IPS-18c (cell line): ENCODE data around the gene PFN3.

Experiments used
- H3K4me3 ChIP-seq: 2 replicates; pipeline ENCODE4 v1.7.0; 2013; ENCODE audit warnings: low read depth, mild to moderate bottlenecking, low read length, moderate library complexity; ENCODE audit not compliant: insufficient read depth
- H3K9me3 ChIP-seq: one replicate; pipeline ENCODE4 v1.6.1; 2013; ENCODE audit warnings: mild to moderate bottlenecking, low read length, moderate library complexity; ENCODE audit not compliant: control insufficient read depth, insufficient read depth

PFN3 gene

DNA sequence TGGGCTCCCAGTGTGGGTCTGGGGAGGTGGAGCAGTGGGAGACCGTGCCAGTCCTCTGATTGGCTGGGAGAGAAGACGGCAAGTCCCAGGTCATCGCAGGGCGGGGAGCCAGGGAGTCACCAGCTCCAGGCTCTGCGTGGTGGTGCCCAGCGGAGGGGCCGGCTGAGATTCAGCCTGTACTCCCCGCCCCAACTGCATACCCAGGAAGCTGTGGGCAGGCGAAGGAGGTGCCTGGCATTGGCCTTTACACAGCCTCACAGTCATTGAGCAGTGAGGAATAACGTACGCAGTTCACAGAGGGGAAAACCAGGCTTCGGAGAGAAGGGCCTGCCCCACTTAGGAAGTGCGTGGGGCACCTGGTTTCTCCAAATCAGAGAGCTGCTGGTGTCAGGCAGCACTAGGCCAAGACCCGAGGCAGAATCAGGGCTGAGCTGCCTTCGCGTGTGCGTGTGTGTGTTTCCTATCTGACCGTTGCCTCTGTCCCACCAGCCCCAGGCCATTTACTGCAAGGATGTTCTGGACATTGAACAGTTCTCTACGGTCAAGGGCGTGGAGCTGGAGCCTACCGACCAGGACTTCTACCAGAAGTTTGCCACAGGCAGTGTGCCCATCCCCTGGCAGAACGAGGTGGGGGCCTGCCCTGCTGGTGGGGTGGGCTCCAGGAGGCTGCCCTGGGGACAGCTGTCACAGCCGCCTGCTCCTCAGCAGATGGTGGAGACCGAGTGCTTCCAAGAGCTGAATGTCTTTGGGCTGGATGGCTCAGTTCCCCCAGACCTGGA lies 39.9 kb upstream of the PFN3 start:
- Histone ChIP-seq H3K4me3 (no peak overlapping the region), H3K9me3 (no peaks in the 10 kb centered on the region)

DNA sequence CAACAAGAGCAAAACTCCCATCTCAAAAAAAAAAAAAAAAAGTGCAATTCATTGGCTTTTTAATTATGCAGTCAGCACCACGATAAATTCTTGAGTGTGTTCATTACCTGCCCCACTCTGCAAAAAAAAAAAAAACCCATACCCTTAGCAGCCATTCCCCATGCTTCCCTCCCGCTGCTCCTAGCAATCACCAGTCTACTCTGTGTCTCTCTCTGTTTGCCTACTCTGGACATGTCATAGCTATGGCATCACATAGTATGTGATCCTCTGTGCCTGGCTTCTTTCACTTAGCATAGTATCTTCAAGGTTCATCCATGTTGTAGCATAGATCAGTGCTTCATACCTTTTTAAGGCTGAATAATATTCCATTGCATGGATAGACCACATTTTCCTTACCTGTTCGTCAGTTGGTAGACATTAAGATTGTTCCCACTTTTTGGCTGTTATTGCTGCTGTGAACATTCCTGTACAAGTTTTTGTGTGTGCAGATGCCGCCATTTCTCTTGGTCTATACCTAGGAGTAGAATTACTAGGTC lies 39.1 kb upstream of the PFN3 start:
- H3K4me3 ChIP-seq = no peak overlapping the region
- no peaks in the 10 kb centered on the region for H3K9me3 ChIP-seq

DNA sequence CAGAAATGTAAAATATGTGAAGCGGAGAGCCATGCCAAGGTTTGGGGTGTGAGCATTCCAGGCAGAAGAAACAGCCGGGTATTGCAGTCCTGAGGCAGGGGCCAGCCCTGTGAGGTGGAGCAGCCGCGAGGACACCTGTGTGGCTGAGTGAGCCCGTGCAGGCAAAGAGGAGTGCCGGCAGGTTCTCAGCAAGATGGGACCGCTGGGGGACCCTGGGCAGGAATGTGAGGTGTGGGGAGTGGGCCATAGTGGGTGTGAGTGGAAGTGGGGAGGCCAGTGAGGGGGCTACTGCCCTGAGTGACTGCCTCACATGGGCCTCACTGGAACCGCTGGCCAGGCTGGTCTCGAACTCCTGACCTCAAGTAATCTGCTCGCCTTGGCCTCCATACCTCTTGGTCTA lies 38.0 kb upstream of the PFN3 start:
- Histone ChIP-seq H3K4me3 (no peak overlapping the region), H3K9me3 (no peaks in the 10 kb centered on the region)

DNA sequence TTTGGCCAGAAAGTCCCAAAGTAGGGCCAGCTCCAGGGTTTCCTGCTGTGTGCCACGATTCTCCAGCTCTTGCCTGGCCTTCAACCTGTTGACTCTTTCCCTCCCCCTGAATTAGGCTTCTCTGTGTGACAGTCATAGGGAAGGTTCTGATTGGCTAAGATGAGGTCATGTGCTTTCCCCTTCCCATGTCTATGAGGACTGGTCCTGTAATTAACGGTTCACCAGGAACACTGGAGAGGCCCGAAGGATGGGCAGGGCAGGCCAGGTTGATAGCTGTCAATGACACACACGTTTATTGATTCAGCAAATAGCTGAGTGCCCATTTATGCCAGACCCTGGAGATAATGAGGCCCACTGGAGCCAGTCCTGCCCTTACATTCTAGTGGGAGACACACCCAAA lies 37.2 kb upstream of the PFN3 start:
- H3K4me3 ChIP-seq = no peak overlapping the region
- H3K9me3 ChIP-seq = no peaks in the 10 kb centered on the region

DNA sequence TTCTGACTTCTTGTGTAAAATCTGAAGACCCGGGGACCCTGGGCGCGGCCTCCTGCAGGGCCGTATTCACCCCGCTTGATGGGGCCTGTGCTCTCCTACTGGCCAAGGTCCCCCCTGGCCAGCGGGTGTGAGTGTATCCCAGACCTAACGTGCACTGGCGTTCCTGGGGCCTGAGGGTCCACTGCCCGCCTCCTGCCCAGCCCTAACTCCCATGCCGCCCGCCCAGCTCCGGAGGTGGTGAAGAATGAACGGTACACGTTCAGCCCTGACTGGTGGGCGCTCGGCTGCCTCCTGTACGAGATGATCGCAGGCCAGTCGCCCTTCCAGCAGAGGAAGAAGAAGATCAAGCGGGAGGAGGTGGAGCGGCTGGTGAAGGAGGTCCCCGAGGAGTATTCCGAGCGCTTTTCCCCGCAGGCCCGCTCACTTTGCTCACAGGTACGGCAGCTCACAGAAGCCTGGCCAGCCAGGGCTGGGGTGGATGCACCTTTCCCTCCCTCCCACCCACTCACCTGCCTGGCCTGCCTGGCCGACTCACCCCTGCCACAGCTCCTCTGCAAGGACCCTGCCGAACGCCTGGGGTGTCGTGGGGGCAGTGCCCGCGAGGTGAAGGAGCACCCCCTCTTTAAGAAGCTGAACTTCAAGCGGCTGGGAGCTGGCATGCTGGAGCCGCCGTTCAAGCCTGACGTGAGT lies 35.5 kb upstream of the PFN3 start:
- H3K4me3 ChIP-seq = no peak overlapping the region

DNA sequence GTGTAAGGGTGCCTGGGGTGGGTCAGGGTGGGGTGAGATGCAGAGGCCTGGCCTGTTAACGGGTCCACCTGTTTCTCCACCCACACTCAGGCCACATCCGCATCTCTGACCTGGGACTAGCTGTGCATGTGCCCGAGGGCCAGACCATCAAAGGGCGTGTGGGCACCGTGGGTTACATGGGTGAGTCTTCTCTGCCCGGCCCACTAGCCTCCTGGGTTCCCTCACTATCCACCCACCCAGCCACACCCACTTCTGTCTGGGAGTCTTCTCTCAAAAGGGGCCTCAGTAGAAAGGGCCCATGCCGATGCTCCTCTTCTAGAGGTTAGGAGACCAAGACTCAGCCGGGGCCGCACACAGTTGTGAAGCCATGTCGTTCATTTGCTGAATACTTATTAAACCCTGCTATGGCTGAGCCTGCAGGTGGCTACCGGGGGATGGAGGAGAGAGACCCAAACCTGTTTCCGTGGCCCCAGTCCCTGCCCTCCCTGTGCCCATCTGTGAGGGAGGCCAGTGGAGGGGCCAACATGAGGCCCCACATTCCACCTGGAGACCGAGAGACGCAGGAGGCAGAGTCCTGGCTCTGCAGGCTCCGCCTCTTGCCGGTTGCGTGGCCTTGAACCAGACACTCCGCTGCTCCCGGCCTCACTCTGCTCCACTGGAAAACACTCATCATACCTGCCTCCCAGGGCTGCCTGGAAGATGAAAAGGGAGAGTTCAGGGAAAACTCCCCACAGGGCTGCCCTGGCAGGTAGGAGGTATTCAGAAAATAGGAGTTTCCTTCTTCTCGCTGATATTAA lies 34.7 kb upstream of the PFN3 start:
- Histone ChIP-seq H3K9me3 (no peaks in the 10 kb centered on the region), H3K4me3 (no peak overlapping the region)

More for the DNA sequence above, 35.5 kb upstream of the PFN3 start:
- H3K9me3 ChIP-seq = no peaks in the 10 kb centered on the region

DNA sequence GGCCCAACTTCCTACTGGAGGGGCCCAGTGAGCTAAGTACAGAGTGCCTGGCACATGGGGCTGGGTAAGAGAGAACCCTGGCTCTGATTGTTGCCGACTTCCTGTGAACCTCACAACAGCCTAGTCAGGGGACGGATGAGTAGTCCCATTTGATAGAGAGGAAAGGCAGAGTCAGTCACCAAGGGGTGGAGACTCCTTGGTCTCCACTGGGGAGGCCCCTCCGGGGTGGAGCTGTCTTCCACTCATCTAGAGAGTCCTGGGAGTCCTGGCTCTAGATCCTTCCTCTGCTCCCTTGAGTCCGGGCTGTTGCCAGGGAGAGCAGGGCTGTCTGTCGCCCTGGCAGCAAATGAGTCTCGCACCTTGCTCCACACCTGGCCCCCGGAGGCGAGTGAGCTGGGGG lies 34.0 kb upstream of the PFN3 start:
- no peak overlapping the region for H3K4me3 ChIP-seq
- no peaks in the 10 kb centered on the region for H3K9me3 ChIP-seq

DNA sequence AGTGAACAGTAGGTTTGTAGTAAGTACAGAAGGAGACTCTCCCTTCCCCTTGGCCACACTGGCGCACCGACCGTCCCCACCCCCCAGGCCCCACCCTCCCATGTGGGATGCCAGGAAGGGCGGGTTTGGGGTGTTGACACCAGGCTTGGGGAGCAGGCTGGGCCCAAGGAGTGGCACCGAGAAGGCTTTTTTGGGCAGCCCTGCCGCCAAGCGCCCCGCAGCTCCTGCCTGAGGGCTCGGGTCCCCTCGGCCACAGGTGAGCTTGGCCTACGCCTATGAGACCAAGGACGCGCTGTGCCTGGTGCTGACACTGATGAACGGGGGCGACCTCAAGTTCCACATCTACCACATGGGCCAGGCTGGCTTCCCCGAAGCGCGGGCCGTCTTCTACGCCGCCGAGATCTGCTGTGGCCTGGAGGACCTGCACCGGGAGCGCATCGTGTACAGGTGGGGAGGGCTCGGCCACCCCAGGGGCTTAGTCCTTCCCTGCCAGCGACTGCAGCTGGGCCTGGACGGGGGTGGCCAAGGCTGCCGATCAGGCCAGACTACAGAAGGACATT lies 33.3 kb upstream of the PFN3 start:
- Histone ChIP-seq H3K9me3 (no peaks in the 10 kb centered on the region), H3K4me3 (no peak overlapping the region)

DNA sequence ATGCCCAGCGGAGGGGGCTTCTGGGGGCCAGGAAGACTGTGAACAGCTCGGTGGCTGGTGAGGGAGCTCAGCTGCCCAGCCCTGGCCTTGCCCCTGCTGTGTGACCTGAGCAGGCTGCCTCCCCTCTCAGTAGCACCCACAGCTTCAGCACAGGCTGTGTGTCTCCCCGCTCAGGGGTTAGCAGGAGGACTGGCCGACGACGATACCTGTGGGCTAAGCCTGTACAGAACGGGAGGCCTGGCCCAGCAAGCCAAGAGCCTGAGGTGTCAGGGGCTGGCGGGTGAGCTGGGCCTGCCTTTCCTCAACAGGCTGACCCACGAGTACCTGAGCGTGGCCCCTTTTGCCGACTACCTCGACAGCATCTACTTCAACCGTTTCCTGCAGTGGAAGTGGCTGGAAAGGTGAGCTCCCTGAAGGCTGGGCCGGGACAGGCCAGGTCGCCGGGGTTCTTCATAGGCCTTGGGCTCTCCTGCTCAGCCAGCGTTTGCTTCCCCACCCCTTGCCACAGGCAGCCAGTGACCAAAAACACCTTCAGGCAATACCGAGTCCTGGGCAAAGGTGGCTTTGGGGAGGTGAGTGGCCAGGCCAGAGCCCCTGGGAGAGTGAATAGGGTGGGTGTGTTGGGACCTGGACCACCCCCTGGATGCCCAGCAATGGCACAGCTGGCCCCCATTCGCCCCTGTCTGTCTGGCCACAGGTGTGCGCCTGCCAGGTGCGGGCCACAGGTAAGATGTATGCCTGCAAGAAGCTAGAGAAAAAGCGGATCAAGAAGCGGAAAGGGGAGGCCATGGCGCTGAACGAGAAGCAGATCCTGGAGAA lies 32.6 kb upstream of the PFN3 start:
- Histone ChIP-seq H3K9me3 (no peaks in the 10 kb centered on the region), H3K4me3 (no peak overlapping the region)

DNA sequence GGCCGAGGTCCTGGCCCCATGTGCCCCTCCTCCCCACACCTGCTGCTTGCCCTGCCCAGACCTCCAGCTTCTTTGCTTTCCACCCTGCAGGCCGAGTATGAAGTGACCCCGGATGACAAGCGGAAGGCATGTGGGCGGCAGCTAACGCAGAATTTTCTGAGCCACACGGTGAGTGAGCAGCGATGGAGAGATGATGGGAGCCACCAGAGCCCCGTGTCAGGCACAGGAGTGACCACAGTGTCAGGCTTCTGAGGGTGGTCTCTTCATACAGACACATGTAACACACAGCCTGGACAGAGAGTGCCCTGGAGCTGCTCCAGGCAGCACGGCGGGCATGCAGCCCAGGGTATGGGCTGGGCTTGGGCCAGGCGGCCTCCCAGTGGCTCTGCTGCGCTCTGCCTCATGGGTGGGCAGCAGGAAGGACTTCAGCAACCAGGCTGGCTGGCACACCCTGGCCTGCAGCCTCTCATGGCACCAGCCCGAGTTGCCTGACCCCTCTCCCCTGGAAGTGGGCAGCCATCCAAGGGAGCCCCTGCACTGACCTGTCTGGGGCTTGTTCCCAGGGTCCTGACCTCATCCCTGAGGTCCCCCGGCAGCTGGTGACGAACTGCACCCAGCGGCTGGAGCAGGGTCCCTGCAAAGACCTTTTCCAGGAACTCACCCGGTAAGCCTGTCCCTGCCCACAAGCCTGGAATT lies 31.8 kb upstream of the PFN3 start:
- no peaks in the 10 kb centered on the region for H3K9me3 ChIP-seq
- H3K4me3 ChIP-seq = no peak overlapping the region

DNA sequence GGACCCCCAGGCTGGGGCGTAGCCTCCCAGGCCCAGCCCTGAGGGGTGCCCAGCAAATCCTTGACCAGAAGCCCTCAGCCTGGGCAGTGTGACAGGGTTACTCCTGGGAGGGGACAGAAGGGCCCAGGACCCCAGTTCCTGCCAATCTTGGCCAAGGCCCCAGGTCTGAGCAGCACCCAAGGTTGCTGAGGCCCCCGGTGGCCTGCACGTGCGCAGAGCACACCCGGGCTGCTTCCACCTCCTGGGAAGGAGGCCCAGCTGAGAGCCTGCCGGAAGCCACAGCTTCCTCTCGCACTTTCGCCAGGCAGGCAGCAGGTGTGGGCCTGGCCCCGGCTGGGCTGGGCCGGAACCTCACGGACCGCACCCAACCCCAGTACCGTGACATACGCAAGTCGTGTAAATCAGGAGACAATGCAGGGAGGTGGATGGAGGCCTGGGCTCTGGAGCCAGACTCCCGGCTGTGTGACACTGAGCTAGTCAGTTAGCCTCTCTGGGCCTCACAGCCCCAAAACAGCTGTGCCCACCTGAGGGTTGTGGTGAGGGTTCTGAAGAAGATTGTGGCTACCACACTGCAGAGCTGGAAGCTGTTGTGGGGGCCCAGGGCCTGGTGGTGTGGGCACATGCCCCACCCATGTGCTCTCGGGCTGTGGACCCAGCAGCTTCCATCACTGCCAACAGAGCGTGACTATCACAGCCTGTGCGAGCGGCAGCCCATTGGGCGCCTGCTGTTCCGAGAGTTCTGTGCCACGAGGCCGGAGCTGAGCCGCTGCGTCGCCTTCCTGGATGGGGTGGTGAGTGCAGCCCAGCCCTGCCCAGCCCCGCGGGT lies 31.1 kb upstream of the PFN3 start:
- H3K4me3 ChIP-seq = no peak overlapping the region
- no peaks in the 10 kb centered on the region for H3K9me3 ChIP-seq

DNA sequence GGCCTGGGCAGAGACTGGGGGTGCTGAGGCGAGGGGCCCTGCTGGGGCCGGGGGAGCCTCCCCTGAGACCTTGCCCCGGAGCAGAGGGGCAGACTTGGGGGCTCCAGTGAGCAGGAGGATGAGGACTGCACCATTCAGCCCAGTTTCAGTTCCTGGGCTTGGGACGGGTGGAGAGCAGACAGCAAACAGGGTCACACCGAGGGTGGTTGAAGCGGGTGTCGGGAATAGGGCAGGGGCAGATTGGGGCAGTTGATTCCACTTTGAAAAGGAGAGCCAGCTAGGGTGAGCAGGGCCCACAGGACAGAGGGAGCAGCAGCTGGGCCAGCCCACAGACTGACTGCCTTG lies 30.5 kb upstream of the PFN3 start:
- Histone ChIP-seq H3K9me3 (no peaks in the 10 kb centered on the region), H3K4me3 (no peak overlapping the region)

DNA sequence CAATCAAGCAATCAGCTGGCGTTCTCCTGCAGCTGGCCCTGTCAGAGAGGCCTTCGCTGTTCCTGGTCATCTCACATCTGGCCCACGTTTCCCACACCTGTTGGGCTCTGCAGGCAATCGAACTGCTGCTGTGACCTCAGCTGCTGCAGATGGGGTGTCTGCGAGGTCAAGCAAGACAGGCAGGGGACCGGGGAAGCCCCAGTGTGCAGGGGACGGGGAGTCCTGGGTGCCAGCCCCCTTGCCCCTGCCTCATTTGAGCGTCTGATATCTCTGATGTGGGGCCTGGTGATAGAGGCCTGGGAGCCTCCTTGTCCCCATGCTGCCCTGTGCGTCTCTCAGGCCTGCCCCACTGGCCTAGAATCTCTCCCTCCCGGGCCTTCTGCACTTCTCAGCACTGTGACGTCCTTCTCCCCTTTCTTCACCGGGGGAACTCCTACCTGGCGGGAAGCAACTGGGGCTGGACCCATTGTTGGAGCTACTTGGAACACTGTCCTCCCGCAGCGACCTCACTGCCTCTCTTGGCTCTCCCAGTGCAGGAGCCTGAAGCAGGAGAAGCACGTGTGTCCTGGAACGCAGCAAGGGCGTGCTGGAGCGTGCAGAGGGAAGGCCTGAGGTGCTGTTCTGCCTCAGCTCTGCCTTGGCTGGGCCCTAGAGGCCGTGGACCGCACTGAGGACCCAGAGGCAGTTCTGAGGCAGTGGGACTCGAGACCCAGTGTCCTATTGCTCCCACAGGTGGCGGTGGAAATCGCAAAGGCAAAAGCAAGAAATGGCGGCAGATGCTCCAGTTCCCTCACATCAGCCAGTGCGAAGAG lies 29.9 kb upstream of the PFN3 start:
- H3K9me3 ChIP-seq = no peaks in the 10 kb centered on the region
- H3K4me3 ChIP-seq = no peak overlapping the region

DNA sequence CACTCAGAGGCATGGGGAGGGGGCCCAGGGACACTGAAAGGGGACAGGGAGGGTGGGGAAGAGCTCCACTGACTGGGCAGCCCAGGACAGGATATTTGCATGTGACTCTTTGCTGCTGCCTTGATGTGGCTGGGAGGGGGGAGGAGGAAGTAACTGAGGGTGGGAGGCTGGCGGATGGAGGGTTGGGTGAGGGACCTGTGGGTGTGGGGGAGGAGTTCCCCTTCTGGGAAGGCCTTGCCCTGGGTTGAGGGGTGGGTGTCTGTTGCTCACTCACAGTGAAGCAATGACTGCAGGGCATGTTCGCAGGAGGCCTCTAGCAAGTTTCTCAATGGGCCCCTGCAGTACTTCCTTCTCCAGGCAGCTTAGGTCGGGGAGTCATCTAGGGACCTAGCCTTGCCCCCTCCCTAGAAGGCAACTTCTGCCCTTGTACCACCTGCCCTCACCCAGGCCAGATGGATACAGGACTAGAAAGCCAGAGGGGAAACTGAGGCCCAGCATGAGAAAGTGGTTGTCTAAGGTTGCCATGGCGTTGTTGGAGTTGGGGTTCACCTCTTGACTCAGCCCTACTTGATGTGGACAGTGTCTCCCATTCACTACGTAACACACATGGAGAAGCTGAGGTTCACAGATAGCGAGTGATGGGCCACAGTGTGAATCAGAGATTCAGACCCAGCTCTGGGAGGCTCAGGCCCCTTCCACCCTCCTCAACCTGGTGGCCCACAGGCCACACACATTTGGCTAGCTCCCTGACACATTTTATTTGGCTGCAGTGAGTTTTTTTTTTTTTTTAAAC lies 29.0 kb upstream of the PFN3 start:
- no peak overlapping the region for H3K4me3 ChIP-seq
- no peaks in the 10 kb centered on the region for H3K9me3 ChIP-seq
